KMS-11 (cell line): ENCODE results near the gene TIGD3.

Experiments used
- H2AFZ ChIP-seq: fragments of 200-600 bp; sonication (generic); 2 replicates; pipeline ENCODE4 v1.6.1; 2016; ENCODE audit warnings: antibody characterized with exemption, mixed run types, low read depth
- H3K27ac ChIP-seq: fragments of 200-600 bp; sonication (generic); 2 replicates; pipeline ENCODE4 v1.6.1; 2016; ENCODE audit warnings: mild to moderate bottlenecking, mixed run types
- H3K27me3 ChIP-seq: fragments of 200-600 bp; sonication (generic); 2 replicates; pipeline ENCODE4 v1.6.1; 2017; ENCODE audit warnings: mild to moderate bottlenecking, low read depth, mixed run types, moderate library complexity; ENCODE audit not compliant: insufficient read depth
- H3K36me3 ChIP-seq: fragments of 200-600 bp; sonication (generic); 2 replicates; pipeline ENCODE4 v1.6.1; 2017; ENCODE audit warnings: mild to moderate bottlenecking, mixed run types; ENCODE audit not compliant: insufficient read depth
- H3K4me1 ChIP-seq: fragments of 200-600 bp; sonication (generic); 2 replicates; pipeline ENCODE4 v1.6.1; 2016; ENCODE audit warnings: mild to moderate bottlenecking, low read depth, mixed run types; ENCODE audit not compliant: poor library complexity, severe bottlenecking
- H3K4me2 ChIP-seq: fragments of 200-600 bp; sonication (generic); 2 replicates; pipeline ENCODE4 v1.7.0; 2016; ENCODE audit warnings: mild to moderate bottlenecking, mixed run types
- H3K4me3 ChIP-seq: fragments of 200-600 bp; sonication (generic); IDR thresholded peaks from 2 replicates; pipeline ENCODE4 v1.6.1; 2017; ENCODE audit warnings: low read depth, low read length, mixed read lengths; ENCODE audit not compliant: insufficient read depth
- H3K79me2 ChIP-seq: fragments of 200-600 bp; sonication (generic); 2 replicates; pipeline ENCODE4 v1.6.1; 2016; ENCODE audit warnings: low read depth, mixed run types; ENCODE audit not compliant: insufficient read depth
- H3K9ac ChIP-seq: fragments of 200-600 bp; sonication (generic); 2 replicates; pipeline ENCODE4 v1.6.1; 2016; ENCODE audit warnings: mild to moderate bottlenecking, mixed run types
- H4K20me1 ChIP-seq: fragments of 200-600 bp; sonication (generic); 2 replicates; pipeline ENCODE4 v1.6.1; 2016; ENCODE audit warnings: mild to moderate bottlenecking, mixed run types; ENCODE audit not compliant: insufficient read depth
- CTCF ChIP-seq: fragments of 200-600 bp; sonication (generic); conservative IDR thresholded peaks from 2 replicates; pipeline ENCODE4 v1.6.1; 2017; ENCODE audit warnings: low read depth, mild to moderate bottlenecking, antibody characterized with exemption, low read length, moderate library complexity, mixed read lengths

Gene TIGD3

GRCh38 chr11:65377777-65378176 is 23.2 kb downstream of the TIGD3 start:
- no peak for TF ChIP-seq CTCF
- H3K36me3 ChIP-seq, result no peaks in the 10 kb centered on the region
- no peak overlapping the region for H3K4me2 ChIP-seq
- H4K20me1 ChIP-seq, result no peaks in the 10 kb centered on the region
- H3K27me3 ChIP-seq, result no peaks in the 10 kb centered on the region
- H3K4me3 ChIP-seq, result no peak overlapping the region
- H3K4me1 ChIP-seq, result peaks cover 14% of the 10 kb centered on the region
- no peak overlapping the region for H2AFZ ChIP-seq
- H3K9ac ChIP-seq, result no peak overlapping the region
- peaks cover 16% of the 10 kb centered on the region; the same call in 1 of the 2 replicates for H3K79me2 ChIP-seq
- no peak overlapping the region for H3K27ac ChIP-seq

GRCh38 chr11:65378208-65378927 is 23.8 kb downstream of the TIGD3 start:
- H3K27me3 ChIP-seq, result no peaks in the 10 kb centered on the region
- H3K4me1 ChIP-seq, result peaks cover 20% of the 10 kb centered on the region
- no peak for TF ChIP-seq CTCF
- H2AFZ ChIP-seq, result no peak overlapping the region
- H3K4me3 ChIP-seq, result no peak overlapping the region
- no peak overlapping the region for H3K9ac ChIP-seq
- H3K36me3 ChIP-seq, result no peaks in the 10 kb centered on the region
- H3K4me2 ChIP-seq, result no peak overlapping the region
- H3K27ac ChIP-seq, result no peak overlapping the region
- H3K79me2 ChIP-seq, result peaks cover 16% of the 10 kb centered on the region; the same call in 1 of the 2 replicates
- no peaks in the 10 kb centered on the region for H4K20me1 ChIP-seq

- no peak overlapping the region for H3K4me3 ChIP-seq
- no peak for TF ChIP-seq CTCF
- H3K4me2 ChIP-seq, result no peak overlapping the region
- H3K79me2 ChIP-seq, result peaks cover 16% of the 10 kb centered on the region; the same call in 1 of the 2 replicates
- H3K9ac ChIP-seq, result no peak overlapping the region
- H3K27ac ChIP-seq, result no peak overlapping the region
- H4K20me1 ChIP-seq, result no peaks in the 10 kb centered on the region
- H3K36me3 ChIP-seq, result no peaks in the 10 kb centered on the region
- no peaks in the 10 kb centered on the region for H3K27me3 ChIP-seq
- peaks cover 27% of the 10 kb centered on the region for H3K4me1 ChIP-seq
- no peak overlapping the region for H2AFZ ChIP-seq
Measured at GRCh38 chr11:65378928-65379638, 24.5 kb downstream of the TIGD3 start.

GRCh38 chr11:65379698-65380459 is 25.3 kb downstream of the TIGD3 start:
- no peak overlapping the region for H2AFZ ChIP-seq
- no peaks in the 10 kb centered on the region for H4K20me1 ChIP-seq
- no peaks in the 10 kb centered on the region for H3K36me3 ChIP-seq
- no peak overlapping the region; the same call in 1 of the 2 replicates for H3K4me2 ChIP-seq
- H3K4me3 ChIP-seq, result no peak overlapping the region
- no peaks in the 10 kb centered on the region for H3K27me3 ChIP-seq
- no peak overlapping the region; the same call in 1 of the 2 replicates for H3K27ac ChIP-seq
- peaks cover 16% of the 10 kb centered on the region; the same call in 1 of the 2 replicates for H3K79me2 ChIP-seq
- H3K4me1 ChIP-seq, result peaks cover 35% of the 10 kb centered on the region
- no peak for TF ChIP-seq CTCF
- no peak overlapping the region for H3K9ac ChIP-seq
